ENCODE measurements around the gene BLTP3A.

The BLTP3A gene

DNA sequence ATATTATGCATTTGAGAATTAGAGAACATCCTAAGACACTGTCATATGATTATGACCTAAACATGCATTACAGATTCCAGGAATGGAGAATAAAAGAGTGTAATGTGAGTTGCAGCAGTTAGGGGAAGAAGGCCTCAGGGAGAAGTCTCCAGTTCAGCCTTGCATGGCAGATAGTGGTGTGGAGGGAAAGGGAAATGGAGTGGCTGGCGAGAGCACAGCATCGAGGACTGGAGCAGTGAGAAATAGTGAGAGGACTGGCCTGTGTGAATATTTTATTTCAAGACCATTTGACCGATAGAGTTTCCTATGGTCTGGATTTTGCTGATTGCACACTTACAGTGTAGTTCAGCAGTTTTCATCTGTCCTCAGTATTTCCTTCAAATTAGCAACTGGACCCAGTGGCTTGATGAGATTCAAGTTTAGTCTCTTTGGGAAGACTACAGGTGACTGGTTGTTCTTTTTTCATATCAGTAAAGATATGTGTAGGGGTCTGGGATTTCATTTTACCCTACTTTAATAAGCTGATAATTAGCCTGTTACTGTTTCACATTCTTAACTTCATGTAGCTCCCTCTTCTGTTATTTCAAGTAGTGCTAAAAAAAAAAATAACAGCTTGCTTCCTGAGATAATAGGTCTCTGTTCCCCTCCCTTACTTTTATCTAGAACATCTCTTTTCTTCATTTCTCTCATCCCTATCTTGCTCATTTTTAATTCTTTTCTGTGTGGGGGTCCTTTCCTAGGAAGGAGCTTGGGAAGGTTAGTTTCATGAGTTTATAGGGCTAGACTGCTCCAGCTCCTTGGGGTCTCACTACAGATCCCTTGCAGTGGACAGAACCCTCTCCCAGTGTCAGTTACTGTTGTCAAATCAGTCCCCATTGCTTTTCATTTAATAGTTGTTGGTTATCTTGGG lies 27.9 kb downstream of the BLTP3A start:
- no peak for DNase-seq (ENCODE audit: low read depth in 2 of 2, low spot score in 1 of 2)

DNA sequence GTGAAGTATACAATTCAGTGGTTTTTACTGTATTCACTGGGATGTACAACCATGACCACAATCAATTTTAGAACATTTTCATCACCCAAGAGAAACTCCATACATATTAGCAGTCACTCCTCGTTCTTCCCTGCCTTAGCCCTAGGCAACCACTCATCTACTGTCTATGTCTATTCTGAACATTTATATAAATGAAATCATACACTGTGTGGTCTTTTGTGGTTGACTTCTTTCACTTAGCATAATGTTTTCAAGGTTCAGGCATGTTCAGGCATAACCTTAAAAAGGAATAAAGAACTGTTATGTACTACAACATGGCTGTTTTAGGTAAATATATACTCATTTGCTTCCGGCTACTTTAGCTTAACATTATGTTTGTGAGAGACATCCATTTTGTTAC lies 37.3 kb downstream of the BLTP3A start:
- DNase-seq (ENCODE audit: low read depth in 2 of 2, low spot score in 1 of 2) = no peak

DNA sequence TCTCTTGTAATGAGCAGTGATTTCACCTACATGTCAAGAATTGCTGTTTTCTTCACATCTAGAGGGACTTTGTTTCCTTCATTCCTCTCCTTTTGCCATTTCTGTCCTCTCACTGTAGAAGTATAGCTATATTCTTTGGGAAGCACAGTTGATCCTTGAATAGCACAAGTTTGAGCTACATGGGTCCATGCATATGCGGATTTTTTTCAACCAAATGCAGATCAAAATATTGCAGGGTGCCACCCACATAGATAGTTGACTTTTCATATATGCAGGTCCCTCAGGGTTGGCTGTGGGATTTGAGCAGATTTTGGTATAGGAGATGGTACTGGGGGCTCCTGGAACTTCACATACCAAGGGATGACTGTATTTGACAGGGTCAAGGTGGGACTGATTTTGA lies 41.1 kb downstream of the BLTP3A start:
- no peak for DNase-seq (ENCODE audit: low read depth in 2 of 2, low spot score in 1 of 2)

DNA sequence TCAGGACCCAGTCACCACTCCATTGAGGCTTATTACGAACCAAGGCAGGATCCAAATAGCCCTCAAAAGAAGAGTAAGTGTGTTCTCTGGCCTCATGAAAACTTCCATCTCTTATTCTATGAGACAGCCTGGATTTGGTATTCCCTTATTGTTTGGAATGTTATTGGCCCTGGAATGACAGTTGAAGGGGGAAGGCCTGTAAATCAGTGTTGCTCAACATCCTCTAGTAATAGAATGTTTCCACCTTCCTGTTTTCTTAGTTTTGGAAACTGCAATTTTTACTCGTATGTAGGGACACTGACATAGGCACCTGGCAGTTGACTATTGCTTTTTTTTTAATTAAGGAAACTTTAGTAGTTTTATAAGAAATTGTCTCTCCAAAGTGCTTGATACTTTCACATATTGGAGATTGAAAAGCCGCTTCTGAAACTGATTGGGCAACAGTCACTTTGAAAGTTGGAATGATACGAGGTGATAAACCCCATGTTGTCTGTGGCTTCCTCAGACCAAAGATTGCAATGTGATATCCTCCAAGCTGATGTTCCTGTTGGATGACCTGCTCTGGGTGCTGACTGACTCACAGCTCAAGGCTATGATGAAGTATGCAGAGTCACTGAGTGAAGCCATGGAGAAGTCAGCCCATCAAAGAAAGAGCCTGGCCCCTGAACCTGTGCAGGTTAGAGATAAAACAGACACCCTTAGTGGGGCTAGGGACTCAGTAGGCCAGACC lies 43.1 kb downstream of the BLTP3A start:
- DNase-seq (ENCODE audit: low read depth in 2 of 2, low spot score in 1 of 2) = no peak

DNA sequence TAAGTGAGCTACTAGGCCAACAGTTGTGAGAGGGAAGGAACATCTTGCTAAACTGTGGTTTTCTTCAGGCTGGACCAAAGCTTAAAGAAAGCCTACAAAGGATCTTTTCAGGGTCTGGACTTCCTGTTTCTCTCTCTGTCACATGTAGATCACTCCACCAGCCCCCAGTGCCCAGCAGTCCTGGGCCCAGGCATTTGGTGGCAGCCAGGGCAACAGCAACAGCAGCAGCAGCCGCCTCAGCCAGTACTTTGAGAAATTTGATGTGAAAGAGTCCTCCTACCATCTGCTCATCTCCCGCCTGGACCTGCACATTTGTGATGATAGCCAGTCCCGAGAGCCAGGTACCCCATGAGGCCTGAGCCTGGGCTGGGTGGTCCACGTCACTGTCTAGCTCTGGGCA lies 44.1 kb downstream of the BLTP3A start:
- no peak for DNase-seq (ENCODE audit: low read depth in 2 of 2, low spot score in 1 of 2)

DNA sequence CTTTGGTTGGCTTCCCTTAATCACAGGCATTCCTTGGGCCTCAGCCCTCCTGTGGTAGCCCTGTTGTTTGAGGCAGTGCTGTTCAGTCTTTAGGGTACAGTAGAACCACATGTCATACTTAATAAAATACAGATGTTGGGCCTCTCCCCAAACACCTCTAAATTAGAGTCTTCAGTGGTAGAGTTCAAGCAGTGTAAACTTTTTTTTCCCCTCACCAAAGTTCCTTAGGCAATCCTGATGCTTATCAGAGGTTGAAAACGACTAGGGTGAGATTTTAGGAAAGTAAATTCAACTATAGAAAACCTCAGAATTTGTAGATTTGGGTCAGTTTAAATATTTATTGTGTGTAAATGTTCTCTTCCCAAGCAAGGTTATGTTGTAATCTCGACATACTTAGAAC lies 44.6 kb downstream of the BLTP3A start:
- no peak for DNase-seq (ENCODE audit: low read depth in 2 of 2, low spot score in 1 of 2)

DNA sequence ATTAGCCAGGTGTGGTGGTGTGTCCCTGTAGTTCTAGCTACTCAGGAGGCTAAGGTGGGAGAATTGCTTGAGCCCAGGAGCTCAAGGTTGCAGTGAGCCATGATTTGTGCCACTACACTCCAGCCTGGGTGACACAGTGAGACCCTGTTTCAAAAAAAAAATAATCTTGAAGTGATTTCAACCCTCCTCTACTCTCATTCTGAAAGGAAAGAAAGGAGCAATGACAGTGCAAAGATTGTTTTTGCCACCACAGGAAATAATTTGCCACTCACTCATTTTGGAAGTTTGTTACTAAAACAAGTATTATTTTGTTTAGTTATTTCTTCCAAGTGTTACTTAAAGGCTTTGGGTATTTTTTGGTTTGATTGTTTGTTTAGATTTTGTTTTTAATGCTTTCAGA lies 45.6 kb downstream of the BLTP3A start:
- no peak for DNase-seq (ENCODE audit: low read depth in 2 of 2, low spot score in 1 of 2)

DNA sequence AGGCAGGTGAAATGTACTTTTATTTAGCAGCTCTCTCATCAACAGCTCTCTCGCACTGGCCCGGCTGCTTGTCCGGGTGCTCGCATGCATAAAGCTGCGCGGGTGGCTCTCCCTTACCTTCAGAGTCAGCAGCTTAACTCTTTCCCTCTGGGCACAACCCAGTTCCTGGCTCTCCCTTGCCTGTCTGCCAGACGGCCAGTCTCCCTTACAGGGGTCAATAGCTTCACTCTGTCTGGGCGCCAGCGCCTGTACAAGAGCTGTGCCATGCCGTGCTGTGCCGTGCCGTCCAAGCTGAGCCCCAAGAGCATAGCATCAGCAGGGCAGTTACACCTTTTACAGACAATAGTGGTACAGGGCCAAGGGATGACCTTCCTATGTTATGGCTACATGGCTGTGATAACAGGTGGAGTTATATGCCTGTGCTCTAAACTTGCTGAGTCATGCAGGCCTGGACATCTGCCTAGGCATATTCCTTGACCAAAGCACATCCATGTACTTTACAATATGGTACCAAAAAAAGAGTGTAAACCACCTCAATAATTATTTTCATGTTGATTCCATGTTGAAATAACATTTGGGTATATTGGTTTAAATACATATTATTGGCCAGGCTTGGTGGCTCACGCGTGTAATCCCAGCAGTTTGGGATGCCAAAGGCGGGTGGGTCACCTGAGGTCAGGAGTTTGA lies 47.9 kb downstream of the BLTP3A start:
- DNase-seq (ENCODE audit: low read depth in 2 of 2, low spot score in 1 of 2) = no peak

Measured in stimulated activated CD8-positive, alpha-beta memory T cell treated with anti-CD3 and anti-CD28 coated beads, Interleukin-4, amount 100 ng/mL, for 4 hours (primary cell).